Stimulated activated CD4-positive, alpha-beta T cell treated with anti-CD3 and anti-CD28 coated beads, Interleukin-15, amount 100 ng/mL, for 24 hours (primary cell): ENCODE data around the gene FNBP1.

Experiments
- DNase-seq: peaks from one replicate; pipeline ENCODE4 v3.0.0-alpha.2; 2020

Gene FNBP1

GRCh38 chr9:129888293-129889121 lies 154.5 kb downstream of the FNBP1 start:
- DNase-seq = peak; percentile 94

- DNase-seq = peak; percentile 80
These were observed 155.4 kb downstream of the FNBP1 start for GRCh38 chr9:129887334-129888292.

- DNase-seq = peak; percentile 71
These were observed 156.5 kb downstream of the FNBP1 start for GRCh38 chr9:129886226-129887174.

- DNase-seq = peak; percentile 96
These were observed 157.3 kb downstream of the FNBP1 start for GRCh38 chr9:129885670-129886106.

GRCh38 chr9:129885018-129885669 lies 157.8 kb downstream of the FNBP1 start:
- peak; percentile 63 for DNase-seq

GRCh38 chr9:129884220-129885017 lies 158.6 kb downstream of the FNBP1 start:
- peak; percentile 99 for DNase-seq

- DNase-seq = no peak
These were observed 161.3 kb downstream of the FNBP1 start for GRCh38 chr9:129881547-129882324.

GRCh38 chr9:129880654-129881546 lies 162.1 kb downstream of the FNBP1 start:
- DNase-seq = no peak

GRCh38 chr9:129879991-129880653 lies 162.9 kb downstream of the FNBP1 start:
- DNase-seq = no peak

GRCh38 chr9:129879103-129879699 lies 163.8 kb downstream of the FNBP1 start:
- no peak for DNase-seq

- no peak for DNase-seq
These were observed 164.7 kb downstream of the FNBP1 start for GRCh38 chr9:129878291-129878690.

GRCh38 chr9:129876815-129877214 lies 166.2 kb downstream of the FNBP1 start:
- no peak for DNase-seq

- DNase-seq = no peak
These were observed 167.1 kb downstream of the FNBP1 start for GRCh38 chr9:129875687-129876395.

- no peak for DNase-seq
These were observed 167.8 kb downstream of the FNBP1 start for GRCh38 chr9:129875181-129875611.

GRCh38 chr9:129874261-129875101 lies 168.5 kb downstream of the FNBP1 start:
- DNase-seq = no peak

GRCh38 chr9:129873563-129874190 lies 169.3 kb downstream of the FNBP1 start:
- no peak for DNase-seq
